Measurements from ENCODE around the gene IQCC.

Gene IQCC

DNA sequence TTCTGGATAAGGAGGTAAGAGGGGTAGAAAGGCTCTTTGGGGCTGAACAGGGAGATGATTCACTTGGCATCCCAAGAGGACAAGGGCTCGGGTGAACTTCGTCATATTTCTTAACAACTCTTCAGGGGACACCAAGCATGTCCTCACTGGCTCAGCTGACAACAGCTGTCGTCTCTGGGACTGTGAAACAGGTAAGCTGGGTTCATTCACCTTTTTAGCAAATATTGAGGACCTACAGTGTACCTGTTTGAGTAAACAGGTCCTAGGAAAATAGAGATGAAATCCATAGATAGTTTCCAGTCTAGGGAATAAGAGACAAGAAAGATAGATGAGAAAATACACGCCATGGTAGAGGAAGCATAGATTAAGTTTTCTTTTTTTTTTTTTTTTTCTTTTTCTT lies 18.8 kb downstream of the IQCC start:
- DNase-seq, result no peak

DNA sequence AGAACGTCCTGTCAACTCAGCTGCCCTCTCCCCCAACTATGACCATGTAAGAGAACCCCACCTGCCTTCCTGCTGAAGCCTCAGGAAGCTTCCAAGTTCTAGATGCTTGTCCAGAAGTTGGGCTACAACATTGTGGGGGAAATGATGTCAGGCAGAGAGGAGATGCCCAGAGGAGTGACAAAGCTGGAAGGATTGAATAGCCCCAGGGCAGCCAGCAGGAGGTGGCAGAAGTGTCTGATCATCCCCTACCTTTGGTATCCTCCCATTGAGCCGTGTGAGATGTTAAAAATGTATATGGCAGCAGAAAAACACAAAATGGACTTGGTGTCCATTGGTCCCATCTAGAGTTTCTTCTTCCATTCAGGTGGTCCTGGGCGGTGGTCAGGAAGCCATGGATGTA lies 23.3 kb downstream of the IQCC start:
- DNase-seq, result no peak

DNA sequence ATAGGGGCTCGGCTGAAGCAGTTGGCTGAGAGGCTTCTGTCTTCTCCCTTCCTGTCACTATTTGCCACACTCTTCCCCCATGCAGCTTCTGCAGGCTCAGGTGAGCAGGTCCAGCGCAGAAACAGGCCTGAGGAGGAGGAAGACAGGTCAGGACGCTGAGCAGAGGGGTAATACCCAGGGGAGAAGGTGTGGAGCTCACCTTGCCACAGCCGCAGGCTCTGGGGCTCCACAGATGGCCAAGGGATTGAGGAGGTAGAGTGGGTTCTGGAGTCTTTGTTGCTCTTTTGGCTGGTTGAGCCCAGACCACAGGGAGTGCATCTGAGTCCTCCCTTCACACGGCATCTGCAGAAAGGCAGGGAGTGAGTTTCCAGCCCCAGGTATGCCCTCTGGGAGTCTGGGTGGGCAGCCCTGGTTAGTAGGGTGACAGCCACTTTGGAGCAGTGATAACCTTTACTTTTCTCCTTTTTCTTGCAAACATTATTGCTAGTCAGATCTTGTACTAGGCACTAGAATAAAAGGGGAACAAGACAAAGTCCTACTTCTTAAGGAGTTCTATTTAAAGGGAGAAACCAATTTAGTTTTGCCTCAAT lies 26.5 kb downstream of the IQCC start:
- DNase-seq, result no peak

DNA sequence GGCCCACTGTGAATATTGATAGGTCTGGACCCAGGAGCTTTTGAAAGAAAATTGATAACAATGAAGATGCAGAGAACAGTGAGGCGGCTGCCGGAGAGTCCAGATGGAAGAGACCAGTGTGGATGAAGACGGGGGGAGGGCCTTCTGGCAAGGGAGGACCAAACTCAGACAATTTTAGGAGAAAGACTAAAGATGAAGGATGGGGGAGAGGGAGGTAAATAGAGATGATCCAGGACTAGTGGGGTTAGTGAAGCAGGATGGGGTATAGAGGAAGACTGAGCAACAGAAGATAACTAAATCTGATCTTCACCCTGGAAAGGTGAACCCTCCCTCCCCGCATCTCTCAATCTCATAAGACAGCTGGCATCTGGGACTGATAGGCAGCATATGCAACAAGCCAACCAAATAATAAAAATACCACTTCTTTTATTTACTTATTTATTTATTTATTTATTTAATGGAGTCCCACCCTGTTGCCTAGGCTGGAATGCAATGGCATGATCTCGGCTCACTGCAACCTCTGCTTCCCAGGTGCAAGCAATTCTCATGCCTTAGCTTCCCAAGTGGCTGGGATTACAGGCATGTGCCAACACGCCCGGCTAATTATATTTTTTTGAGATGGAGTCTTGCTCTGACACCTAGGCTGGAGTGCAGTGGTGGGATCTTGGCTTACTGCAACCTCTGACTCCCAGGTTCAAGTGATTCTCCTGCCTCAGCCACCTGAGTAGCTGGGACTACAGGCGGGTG lies 27.3 kb downstream of the IQCC start:
- DNase-seq, result no peak

DNA sequence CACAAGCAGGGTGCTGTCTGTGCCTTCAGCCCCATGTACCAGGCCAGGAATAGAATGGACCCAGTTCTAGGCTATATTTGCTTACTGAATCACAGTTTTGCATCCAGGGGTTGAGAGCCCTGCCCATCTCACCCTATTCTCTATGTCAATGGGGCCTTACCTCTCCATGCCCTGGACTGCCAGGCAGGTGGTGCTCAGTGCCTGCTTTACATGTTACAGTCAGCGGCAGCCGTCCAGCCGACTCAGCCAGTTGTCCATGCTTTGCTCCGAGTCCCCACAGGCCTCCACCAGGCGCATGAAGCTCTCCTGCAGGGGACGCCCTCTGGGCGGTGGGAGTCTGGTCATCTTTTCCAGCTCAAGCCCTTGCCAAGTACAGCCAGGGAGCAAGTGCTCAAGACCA lies 29.3 kb downstream of the IQCC start:
- DNase-seq, result no peak

DNA sequence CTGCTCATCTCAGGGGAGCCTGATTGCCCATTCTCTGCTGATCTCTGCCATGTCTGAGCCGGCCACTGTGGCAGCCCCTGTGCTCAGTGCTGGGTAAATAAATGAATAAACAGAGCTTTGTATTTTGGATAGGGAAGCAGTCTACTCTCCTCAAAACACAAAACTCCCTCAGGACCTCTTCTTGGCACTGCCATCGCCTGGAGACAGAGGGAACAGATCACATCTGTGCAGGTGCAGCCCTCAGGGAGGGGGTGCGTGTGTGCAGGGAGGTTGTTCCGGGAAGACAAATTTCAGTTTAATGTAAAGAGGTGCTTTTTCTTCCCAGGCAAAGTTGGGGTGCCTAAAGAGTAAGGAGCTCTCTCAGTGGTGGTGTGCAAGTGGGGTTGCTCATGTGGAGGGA lies 33.9 kb downstream of the IQCC start:
- no peak for DNase-seq

DNA sequence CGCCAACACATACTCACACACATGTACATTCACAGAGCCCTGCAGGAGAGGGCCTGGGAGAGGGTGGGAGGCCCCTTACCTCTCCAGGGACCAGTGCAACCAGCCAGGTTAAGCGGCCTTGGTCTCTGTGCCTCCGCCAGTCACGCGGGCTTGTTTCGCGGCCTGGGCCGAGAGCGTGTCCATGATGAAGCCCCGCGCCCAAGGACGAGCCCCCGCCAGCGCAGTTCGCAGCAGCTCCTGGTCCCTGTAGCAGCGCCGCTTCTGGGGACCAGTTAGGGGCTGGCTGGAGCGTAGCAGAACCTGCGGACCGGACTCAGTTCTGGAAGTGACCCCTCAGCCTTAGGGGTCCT lies 34.3 kb downstream of the IQCC start:
- no peak for DNase-seq

DNA sequence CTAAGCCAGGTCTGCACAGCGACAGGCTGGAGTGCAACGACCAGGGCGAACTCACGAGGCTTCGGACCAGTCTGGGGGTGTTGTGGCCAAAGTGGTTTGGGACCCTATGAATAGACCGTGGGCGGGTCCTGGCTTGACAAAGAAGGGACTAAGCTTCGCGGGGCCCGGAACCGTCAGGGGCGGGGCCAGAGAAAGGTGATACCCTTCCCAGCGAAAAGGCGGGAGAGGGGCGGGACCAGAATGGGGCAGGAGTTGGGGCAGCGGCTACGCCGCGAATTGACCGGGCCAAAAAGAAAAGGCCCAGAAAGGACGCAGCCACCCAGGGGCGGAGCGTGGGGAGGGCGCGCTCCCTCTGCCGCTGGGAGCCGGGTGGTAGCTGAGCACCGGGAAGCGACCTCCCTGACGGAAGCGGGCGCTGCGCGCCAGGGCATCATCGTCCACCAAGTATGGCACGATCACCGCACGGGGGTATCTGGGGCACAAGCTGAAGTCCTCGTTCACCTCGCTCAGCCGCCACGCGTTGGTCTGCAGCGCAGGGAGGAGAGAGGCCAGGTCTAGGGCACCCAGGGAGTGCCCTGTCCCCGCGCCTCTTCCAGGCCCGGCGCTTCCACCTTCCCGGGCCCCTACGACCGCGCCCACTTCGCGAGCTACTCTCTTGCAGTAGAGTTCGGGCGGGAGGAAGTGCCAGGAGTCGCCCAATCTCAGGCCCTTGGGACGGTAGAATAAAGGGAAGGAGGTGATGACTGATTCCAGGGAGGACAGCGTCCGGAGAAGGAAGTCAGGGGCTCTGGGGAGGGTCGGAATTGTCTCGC lies 34.9 kb downstream of the IQCC start:
- DNase-seq, result no peak

DNA sequence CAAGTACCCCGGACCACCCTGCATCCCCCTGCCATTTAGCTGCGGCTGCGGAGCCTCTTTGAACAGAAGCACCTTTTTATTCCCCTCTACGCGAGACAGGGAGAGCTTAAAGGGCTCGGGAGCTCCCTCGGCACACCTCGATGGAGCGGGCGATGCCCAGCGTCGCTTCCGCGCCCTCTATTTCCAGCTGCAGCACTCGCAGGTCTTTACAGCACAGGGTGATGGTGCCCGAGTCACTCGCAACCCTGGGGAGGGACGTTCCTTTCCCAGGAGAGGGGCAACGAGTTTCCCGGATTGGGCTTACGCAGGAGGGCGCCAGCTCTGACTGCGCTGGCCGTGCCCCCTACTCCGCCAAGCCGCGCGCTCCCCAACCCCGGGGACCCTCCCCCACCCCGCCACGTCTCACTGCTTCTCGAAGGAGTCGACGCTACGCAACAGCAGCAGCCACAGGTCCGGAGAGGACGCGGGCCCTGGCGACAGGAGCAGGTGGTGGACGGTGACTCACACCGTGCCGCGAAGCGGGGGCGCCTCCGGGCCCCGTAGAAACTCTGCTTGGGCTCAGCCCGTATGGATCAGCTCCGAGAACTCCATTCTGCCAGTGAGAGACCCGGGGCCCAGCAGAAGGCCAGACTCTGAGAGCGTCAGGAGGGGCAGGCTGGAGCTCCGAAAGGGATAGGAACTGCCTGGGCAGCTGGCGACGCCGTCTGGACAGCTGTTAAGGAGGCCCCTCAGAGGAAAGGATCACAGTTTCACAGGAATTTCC lies 35.7 kb downstream of the IQCC start:
- no peak for DNase-seq

DNA sequence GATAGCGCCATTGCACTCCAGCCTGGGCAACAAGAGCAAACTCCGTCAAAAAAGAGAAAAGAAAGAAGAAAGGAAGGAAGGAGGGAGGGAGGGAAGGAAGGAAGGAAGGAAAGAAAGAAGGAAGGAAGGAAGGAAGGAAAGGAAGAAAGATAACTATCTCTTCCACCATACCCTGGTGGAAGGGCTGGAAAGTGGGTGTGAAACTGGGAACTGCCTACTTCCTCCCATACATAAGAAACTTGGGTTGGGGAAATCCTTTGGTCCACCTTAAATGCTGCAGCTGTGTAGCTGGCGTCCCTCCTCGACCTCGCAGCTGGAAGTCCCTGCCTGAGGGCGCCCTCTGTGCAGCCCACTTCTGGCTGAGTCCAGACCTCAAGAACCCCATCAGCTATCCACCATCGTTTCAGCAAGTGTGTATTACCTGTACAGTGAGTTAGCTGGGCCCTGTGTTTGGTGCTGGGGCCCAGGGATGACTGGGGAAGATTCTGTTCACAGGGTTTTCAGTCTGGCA lies 36.9 kb downstream of the IQCC start:
- DNase-seq, result no peak

DNA sequence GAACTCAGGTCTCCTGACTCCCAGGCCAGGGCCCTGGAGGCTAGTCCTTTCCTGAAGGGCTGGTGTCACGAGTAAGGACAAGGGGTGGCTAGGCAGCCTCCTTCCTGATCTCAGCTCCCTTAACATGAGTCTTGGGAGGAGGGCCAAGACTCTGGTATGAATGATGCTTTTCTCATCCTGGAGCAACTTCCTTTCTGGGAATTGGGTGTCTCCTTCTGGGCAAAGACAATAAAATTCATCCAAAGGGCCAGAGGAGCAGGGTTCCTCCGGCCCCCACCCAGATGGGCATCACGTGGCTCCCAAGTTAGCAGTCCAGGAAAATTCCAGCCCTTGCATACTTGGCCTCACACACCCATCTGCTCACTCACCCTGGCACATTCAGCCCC lies 41.4 kb downstream of the IQCC start, which contains the start of gene FAM167B:
TSS of gene FAM167B (plus strand) at position 335 of the 386 bp plus-strand sequence. CDS start 200 bp downstream, outside the sequence.
- DNase-seq, result no peak

DNA sequence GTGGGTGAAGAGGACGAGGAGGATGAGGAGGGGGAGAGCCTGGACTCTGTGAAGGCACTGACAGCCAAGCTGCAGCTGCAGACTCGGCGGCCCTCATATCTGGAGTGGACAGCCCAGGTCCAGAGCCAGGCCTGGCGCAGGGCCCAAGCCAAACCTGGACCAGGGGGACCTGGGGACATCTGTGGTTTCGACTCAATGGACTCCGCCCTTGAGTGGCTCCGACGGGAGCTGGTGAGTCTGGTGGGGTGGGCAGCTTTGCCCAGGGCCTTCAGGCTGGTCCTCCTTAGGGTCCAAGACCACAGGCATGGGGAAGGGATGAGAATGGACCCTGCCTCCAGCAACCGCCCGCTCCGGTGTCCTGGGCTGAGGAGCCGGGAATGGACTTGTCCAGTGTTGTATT lies 42.0 kb downstream of the IQCC start:
- DNase-seq, result no peak

DNA sequence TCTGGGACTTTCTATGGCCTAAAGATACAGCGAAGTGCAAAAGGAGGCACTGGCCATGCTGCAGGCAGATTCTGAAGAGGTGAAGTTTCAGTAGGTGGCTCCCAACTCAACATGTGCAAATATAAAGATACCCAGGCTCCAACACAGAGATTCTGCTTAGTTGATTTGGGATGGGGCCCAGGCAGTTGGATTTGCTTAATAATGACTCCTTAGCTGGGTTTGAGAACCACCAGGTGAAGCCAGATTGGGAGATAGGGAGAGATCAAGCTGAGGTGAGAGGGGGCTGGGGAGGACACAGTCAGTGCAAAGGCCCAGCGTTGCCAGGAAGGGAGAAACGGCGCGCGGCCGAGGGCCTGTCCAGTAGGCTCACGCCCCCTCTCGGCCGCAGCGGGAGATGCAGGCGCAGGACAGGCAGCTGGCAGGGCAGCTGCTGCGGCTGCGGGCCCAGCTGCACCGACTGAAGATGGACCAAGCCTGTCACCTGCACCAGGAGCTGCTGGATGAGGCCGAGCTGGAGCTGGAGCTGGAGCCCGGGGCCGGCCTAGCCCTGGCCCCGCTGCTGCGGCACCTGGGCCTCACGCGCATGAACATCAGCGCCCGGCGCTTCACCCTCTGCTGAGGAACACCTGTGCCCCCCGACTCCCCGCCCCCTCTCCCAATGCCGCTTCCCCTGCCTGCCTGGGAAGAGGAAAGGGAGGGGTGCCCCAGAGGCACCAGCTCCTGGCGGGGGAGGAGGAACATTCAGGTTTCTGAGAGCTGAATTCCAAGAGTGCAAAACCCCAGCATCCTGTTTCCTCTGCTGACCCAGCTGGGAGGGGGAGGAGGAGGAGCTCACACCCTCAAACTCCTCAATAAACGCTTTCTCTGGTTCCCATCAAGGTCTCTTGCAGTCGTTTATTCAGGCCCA lies 42.8 kb downstream of the IQCC start:
- peak; percentile 17 for DNase-seq

DNA sequence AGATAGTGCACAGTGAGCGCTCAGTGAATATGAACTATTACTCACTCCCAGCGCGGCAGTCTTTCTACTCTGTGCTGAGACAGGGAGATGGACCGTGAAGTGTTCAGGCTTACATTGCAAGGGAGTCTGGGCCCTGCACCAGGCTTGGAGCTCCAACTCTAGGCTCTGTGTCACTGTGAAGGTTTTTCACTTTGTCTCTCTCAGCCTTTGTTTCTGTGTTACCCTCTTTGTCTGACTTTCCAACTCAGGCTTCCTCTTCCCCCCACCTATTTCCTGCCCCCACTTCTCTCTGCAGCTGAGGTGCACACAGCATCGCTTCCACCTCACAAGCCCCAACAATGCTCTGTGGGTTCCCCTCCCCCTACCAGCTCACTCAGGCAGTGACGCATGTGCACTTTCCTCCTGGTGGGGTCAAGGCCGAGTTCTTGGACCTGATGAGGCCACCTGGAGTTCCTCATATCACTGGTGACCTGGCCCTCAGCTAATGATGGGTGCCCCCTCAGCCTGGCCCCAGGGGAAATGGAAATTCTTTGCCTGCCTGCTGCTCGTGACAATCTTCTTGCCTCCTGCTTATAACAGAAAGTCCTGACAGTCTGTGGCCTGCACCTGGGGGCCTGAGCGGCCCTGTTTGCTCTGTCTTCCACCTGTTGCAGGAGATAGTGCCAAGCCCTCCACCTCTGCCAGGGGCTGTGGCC lies 44.5 kb downstream of the IQCC start:
- DNase-seq, result peak; percentile 45

DNA sequence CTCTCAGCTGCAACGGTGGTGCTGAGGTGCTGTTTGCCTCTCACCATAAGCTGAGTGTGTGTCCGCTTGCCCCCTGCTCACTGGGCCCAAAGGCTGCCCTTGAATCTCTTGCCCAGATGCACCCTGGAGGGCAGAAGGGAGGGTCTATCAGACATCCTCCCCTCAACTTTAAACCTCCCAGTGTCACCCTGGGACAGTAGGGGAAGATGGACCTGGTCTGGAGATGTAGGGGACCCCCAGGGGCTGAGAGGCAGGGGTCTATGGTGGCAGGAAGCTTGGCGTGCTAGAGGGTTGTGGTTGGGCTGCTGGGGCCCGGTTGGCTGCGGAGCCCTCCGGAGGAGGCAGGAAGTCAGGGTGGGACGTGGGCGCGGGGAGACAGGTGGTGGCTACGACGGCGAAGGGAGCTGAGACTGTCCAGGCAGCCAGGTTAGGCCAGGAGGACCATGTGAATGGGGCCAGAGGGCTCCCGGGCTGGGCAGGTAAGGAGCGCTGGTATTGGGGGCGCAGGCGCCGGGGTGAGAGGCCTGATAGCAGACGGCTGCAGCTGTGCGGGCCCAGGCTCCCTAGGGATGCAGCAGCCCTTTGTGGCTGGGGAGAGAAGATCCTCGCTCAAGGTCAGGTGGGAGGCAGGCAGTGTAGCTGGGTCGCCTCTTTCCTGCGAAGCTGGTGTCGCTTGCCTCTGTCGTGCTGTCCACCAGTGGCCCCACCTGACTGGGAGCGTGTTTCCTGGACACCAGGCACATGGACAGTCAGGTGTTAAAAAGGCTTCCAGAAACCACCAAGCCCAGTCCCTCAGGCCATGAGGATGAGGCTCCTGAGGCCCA lies 45.6 kb downstream of the IQCC start, which contains the start of gene LCK:
TSS of gene LCK (plus strand) at position 373 of the 824 bp plus-strand sequence. CDS start 23,065 bp downstream, outside the sequence.
- DNase-seq, result no peak

DNA sequence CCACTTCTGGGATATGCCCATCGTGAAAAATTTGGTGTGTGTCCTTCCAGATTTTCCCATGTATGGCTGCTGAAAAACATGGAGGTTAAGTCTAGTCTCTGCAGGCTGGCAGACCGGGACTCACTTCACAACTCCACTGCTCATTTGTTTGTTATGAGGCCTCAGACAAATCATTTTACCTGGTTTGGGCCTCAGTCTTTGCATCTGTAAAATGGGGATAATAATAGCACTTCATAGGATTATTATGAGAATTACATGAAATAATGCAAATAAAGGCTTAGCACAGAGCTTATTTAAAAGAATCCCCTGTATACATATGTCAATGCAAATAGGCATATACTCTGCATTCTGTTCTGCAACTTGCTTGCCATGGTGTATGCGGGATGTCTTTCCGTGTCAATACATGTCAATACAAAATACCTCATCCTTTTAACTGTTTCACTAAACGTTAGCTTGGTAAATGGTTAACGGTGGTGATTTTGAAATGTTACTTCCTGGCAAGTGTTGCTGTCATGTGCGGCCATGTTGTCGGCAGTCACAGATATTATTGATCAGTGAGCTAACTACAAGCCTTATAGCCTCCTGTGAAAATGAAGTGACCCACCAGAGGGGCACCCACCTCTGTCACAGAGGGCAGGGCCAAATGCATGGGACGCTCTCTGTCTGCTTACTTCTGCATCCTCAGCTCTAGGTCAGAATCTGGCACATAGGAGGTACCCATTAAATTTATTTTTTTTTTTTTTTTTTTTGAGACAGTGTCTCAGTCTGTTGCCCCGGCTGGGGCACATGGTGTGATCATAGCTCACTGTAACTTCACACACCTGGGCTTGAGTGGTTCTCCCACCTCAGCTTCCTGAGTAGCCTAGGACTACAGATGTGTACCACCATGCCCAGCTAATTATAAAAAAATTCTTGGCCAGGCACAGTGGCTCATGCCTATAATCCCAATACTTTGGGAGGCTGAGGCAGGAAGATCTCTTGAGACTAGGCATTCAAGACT lies 49.9 kb downstream of the IQCC start:
- no peak for DNase-seq

DNA sequence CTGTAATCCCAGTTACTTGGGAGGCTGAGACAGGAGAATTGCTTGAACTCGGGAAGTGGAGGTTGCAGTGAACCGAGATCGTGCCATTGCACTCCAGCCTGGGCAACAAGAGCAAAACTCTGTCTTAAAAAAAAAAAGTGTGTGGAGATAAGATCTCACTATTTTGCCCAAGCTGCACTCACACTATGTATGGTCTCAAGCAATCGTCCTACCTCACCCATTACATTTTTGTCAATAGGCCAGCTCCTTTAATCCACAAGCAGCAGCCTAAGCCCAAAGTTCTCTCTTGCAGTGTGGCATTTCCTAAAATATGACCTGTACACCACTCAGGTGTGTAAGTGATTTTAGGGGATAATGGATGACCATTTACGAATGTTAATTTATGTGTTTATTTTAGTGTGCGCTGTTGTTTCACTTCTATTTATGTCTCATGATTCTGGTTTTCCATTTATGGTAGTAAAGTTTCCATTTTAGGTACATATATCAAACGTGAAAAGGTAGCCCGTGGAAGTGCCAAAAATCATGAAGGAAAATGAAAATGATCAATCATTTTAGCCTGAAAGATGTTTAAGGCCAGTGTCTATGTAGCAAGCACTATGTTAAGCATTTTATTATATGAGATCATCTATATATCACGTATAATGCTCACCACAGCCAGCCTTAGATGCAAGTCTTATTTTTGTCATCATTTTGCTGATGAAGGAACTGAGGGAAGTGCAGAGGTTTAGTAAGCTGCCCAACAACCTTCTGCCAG lies 51.2 kb downstream of the IQCC start:
- DNase-seq, result no peak

DNA sequence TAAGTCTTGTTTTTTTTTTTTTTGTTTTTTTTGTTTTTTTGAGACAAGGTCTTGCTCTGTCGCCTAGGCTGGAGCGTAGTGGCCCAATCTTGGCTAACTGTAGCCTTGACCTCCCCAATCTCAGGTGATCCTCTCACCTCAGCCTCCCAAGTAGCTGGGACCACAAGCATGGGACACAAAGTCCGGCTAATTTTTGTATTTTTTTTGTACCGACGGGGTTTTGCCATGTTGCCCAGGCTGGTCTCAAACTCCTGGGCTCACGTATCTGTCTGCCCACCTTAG lies 51.7 kb downstream of the IQCC start:
- DNase-seq, result no peak
